ENCODE data around the gene NEK4.

- TF ChIP-seq REST (tag by site-specific recombination; IDR thresholded peaks at IDR 0.05) (no peak), PATZ1 (tag by site-specific recombination; IDR thresholded peaks at IDR 0.05) (no peak), OSR2 (tag by site-specific recombination; IDR thresholded peaks at IDR 0.05) (no peak), ZNF473 (tag by site-specific recombination; IDR thresholded peaks at IDR 0.05) (no peak), TSHZ1 (tag by site-specific recombination; IDR thresholded peaks at IDR 0.05; ENCODE audit: borderline replicate concordance) (no peak), ZNF664 (tag by site-specific recombination; IDR thresholded peaks at IDR 0.05) (no peak), CTCF (tag by site-specific recombination; IDR thresholded peaks at IDR 0.05) (no peak)
Measured at GRCh38 chr3:52696830-52697631, 73.7 kb downstream of the NEK4 start.
